Measurements from ENCODE around the gene COX4I2. TPM values are rescaled to one million over a fixed set of nuclear protein-coding genes. Genes with fewer than 3 reads are reported as not detected.

Gene COX4I2
- total and polyA plus RNA-seq, 2 donors from 2014 or later: 1.3 to 6.9 TPM

GRCh38 chr20:31662372-31662854 lies 24.7 kb downstream of the COX4I2 start:
- Histone ChIP-seq H3K9ac (ENCODE audit: low read length in 3 of 3) (peak overlapping the region in 1 of 3 donors; percentile 27), H3K4me3 (ENCODE audit: low read length in 3 of 3) (no peak overlapping the region), H3K4me1 (ENCODE audit: control insufficient read depth in 2 of 3, insufficient read depth in 2 of 3, low read depth in 1 of 3, low read length in 3 of 3) (peaks cover 0 to 39% (median 23%) of the 10 kb centered on the region in 3 donors), H3K27me3 (ENCODE audit: control insufficient read depth, insufficient read depth, low read length) (no peaks in the 10 kb centered on the region), H3K36me3 (ENCODE audit: control insufficient read depth in 2 of 3, insufficient read depth in 3 of 3, low read length in 3 of 3) (peaks cover 0 to 14% (median 12%) of the 10 kb centered on the region in 3 donors), H3K9me3 (ENCODE audit: control insufficient read depth in 2 of 3, insufficient read depth in 1 of 3, low read length in 3 of 3) (no peaks in the 10 kb centered on the region), H3K27ac (ENCODE audit: low read depth in 2 of 2, low read length in 2 of 2) (peak overlapping the region; percentile 61 to 73)
- no peak for DNase-seq
- TF ChIP-seq CTCF (IDR thresholded peaks at IDR 0.05; ENCODE audit: borderline replicate concordance, extremely low read depth, insufficient read depth): no peak
- intact Hi-C loops (cut with DNase I): no loop called here
- no peak for FAIRE-seq

GRCh38 chr20:31663524-31663837 lies 25.8 kb downstream of the COX4I2 start:
- no peaks in the 10 kb centered on the region for H3K27me3 ChIP-seq (ENCODE audit: control insufficient read depth, insufficient read depth, low read length)
- no peaks in the 10 kb centered on the region for H3K9me3 ChIP-seq (ENCODE audit: control insufficient read depth in 2 of 3, insufficient read depth in 1 of 3, low read length in 3 of 3)
- H3K4me1 ChIP-seq (ENCODE audit: control insufficient read depth in 2 of 3, insufficient read depth in 2 of 3, low read depth in 1 of 3, low read length in 3 of 3): peaks cover 0 to 48% (median 23%) of the 10 kb centered on the region in 3 donors
- FAIRE-seq (no peak), DNase-seq (no peak)
- intact Hi-C loops (cut with DNase I): no loop called here
- H3K36me3 ChIP-seq (ENCODE audit: control insufficient read depth in 2 of 3, insufficient read depth in 3 of 3, low read length in 3 of 3): peaks cover 0 to 14% (median 12%) of the 10 kb centered on the region in 3 donors
- no peak overlapping the region for H3K9ac ChIP-seq (ENCODE audit: low read length in 3 of 3)
- TF ChIP-seq CTCF (IDR thresholded peaks at IDR 0.05; ENCODE audit: borderline replicate concordance, extremely low read depth, insufficient read depth): no peak
- no peak overlapping the region for H3K27ac ChIP-seq (ENCODE audit: low read depth in 2 of 2, low read length in 2 of 2)
- H3K4me3 ChIP-seq (ENCODE audit: low read length in 3 of 3): no peak overlapping the region

GRCh38 chr20:31663838-31664695 lies 26.4 kb downstream of the COX4I2 start:
- peaks cover 0 to 14% (median 12%) of the 10 kb centered on the region in 3 donors for H3K36me3 ChIP-seq (ENCODE audit: control insufficient read depth in 2 of 3, insufficient read depth in 3 of 3, low read length in 3 of 3)
- no peak for FAIRE-seq
- intact Hi-C loops (cut with DNase I): no loop called here

More at GRCh38 chr20:31663838-31664695, 26.4 kb downstream of the COX4I2 start:
- Histone ChIP-seq H3K27ac (ENCODE audit: low read depth in 2 of 2, low read length in 2 of 2) (peak overlapping the region; percentile 15 to 92), H3K4me3 (ENCODE audit: low read length in 3 of 3) (no peak overlapping the region), H3K27me3 (ENCODE audit: control insufficient read depth, insufficient read depth, low read length) (no peaks in the 10 kb centered on the region), H3K9ac (ENCODE audit: low read length in 3 of 3) (no peak overlapping the region), H3K9me3 (ENCODE audit: control insufficient read depth in 2 of 3, insufficient read depth in 1 of 3, low read length in 3 of 3) (no peaks in the 10 kb centered on the region), H3K4me1 (ENCODE audit: control insufficient read depth in 2 of 3, insufficient read depth in 2 of 3, low read depth in 1 of 3, low read length in 3 of 3) (peaks cover 0 to 50% (median 27%) of the 10 kb centered on the region in 3 donors)
- no peak for DNase-seq
- TF ChIP-seq CTCF (IDR thresholded peaks at IDR 0.05; ENCODE audit: borderline replicate concordance, extremely low read depth, insufficient read depth): no peak
